Parathyroid adenoma (tissue), 2 donors: ENCODE measurements around the gene ZBTB34.

Source experiments
- H2AFZ ChIP-seq: fragments of 300-600 bp; sonication (generic); one replicate; pipeline ENCODE4 v1.7.0; 2017; ENCODE audit warnings: antibody characterized with exemption, mild to moderate bottlenecking
- H3K27ac ChIP-seq: fragments of 300-600 bp; sonication (generic); one replicate; pipeline ENCODE4 v1.7.0; 2017
- H3K27me3 ChIP-seq: fragments of 300-600 bp; sonication (generic); one replicate; pipeline ENCODE4 v1.7.0; 2017; ENCODE audit warnings: low read length; ENCODE audit not compliant: control insufficient read depth, insufficient read depth
- H3K36me3 ChIP-seq: fragments of 300-600 bp; sonication (generic); one replicate; pipeline ENCODE4 v1.7.0; 2017; ENCODE audit warnings: low read length; ENCODE audit not compliant: control insufficient read depth, insufficient read depth
- H3K4me1 ChIP-seq: fragments of 300-600 bp; sonication (generic); one replicate; pipeline ENCODE4 v1.7.0; 2017; ENCODE audit warnings: control low read depth
- H3K4me2 ChIP-seq: fragments of 300-600 bp; sonication (generic); one replicate; pipeline ENCODE4 v1.7.0; 2017; ENCODE audit warnings: low read length
- H3K4me3 ChIP-seq: fragments of 300-600 bp; sonication (generic); one replicate; pipeline ENCODE4 v1.7.0; 2017; ENCODE audit warnings: low read depth, low read length
- H3K79me2 ChIP-seq: fragments of 300-600 bp; sonication (generic); one replicate; pipeline ENCODE4 v1.7.0; 2017; ENCODE audit warnings: control low read depth
- H3K9ac ChIP-seq: fragments of 300-600 bp; sonication (generic); one replicate; pipeline ENCODE4 v1.7.0; 2017; ENCODE audit warnings: mild to moderate bottlenecking
- H3K9me3 ChIP-seq: fragments of 300-600 bp; sonication (generic); one replicate; pipeline ENCODE4 v1.7.0; 2017; ENCODE audit warnings: low read length; ENCODE audit not compliant: control insufficient read depth
- TF ChIP-seq, protein P1 (sequence below): fragments of 300-600 bp; sonication (generic); IDR thresholded peaks from one replicate; pipeline ENCODE4 v1.7.0; 2017; ENCODE audit warnings: antibody characterized with exemption, mild to moderate bottlenecking
- donor health status: primary hyperparathyroidism.

Gene ZBTB34

DNA sequence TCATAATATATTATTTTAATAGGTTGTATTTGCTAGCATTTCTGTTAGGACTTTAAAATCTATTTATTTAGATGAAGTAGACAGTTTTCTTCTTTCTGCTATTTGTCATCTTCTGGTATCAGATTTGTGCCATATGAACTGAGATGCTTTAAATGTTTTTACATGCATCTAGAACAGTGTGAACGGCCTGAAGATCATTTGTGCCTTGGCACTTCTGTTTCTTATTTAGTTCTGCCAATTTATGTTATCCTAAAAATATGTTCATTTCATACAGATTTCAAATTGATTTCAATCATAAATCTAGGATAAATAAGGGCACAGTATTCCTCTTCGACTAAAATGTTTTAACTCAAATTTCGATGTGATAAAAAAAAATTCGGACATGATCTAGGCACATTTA is 16.1 kb downstream of the ZBTB34 start:
- Histone ChIP-seq H2AFZ (no peak overlapping the region), H3K79me2 (no peaks in the 10 kb centered on the region), H3K9ac (no peak overlapping the region), H3K36me3 (no peaks in the 10 kb centered on the region), H3K4me3 (no peak overlapping the region), H3K4me1 (no peaks in the 10 kb centered on the region), H3K4me2 (no peak overlapping the region), H3K9me3 (no peaks in the 10 kb centered on the region), H3K27ac (no peak overlapping the region), H3K27me3 (no peaks in the 10 kb centered on the region)
- TF ChIP-seq, protein P1, sequence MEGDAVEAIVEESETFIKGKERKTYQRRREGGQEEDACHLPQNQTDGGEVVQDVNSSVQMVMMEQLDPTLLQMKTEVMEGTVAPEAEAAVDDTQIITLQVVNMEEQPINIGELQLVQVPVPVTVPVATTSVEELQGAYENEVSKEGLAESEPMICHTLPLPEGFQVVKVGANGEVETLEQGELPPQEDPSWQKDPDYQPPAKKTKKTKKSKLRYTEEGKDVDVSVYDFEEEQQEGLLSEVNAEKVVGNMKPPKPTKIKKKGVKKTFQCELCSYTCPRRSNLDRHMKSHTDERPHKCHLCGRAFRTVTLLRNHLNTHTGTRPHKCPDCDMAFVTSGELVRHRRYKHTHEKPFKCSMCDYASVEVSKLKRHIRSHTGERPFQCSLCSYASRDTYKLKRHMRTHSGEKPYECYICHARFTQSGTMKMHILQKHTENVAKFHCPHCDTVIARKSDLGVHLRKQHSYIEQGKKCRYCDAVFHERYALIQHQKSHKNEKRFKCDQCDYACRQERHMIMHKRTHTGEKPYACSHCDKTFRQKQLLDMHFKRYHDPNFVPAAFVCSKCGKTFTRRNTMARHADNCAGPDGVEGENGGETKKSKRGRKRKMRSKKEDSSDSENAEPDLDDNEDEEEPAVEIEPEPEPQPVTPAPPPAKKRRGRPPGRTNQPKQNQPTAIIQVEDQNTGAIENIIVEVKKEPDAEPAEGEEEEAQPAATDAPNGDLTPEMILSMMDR = no peak

DNA sequence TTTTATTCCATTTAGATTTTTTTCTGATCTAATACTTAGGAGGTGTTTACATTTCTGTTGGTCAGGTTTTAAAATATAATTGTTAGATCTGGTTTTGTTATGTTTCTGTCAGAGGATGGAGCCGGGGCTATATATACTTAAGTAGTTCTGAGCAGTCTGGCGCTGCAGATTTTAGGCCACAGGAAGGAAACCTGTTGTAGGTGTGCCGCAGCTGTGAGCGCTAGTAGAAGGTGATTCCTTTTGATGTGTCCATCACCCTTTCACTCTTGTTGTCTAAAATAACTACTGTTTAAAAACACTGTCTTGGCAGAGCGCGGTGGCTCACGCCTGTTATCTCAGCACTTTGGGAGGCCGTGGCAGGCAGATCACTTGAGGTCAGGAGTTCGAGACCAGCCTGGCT is 17.0 kb downstream of the ZBTB34 start:
- H3K9me3 ChIP-seq = no peaks in the 10 kb centered on the region
- no peaks in the 10 kb centered on the region for H3K27me3 ChIP-seq
- H3K36me3 ChIP-seq = no peaks in the 10 kb centered on the region
- H3K9ac ChIP-seq = no peak overlapping the region
- no peak overlapping the region for H3K27ac ChIP-seq
- H3K4me1 ChIP-seq = no peaks in the 10 kb centered on the region
- no peak overlapping the region for H3K4me3 ChIP-seq
- no peak overlapping the region for H2AFZ ChIP-seq
- TF ChIP-seq, protein P1 = no peak
- no peaks in the 10 kb centered on the region for H3K79me2 ChIP-seq
- no peak overlapping the region for H3K4me2 ChIP-seq

DNA sequence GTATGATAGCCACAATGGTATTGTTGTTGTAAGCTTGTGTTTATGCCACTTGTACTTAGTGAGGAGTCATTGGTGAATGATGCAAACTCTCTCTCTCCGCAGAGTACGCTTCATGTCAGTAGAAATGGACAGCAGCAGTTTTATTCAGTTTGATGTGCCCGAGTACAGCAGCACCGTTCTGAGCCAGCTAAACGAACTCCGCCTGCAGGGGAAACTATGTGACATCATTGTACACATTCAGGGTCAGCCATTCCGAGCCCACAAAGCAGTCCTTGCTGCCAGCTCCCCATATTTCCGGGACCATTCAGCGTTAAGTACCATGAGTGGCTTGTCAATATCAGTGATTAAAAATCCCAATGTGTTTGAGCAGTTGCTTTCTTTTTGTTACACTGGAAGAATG is 18.8 kb downstream of the ZBTB34 start:
- no peaks in the 10 kb centered on the region for H3K36me3 ChIP-seq
- no peak overlapping the region for H3K9ac ChIP-seq
- no peaks in the 10 kb centered on the region for H3K27me3 ChIP-seq
- no peak overlapping the region for H3K4me3 ChIP-seq
- no peaks in the 10 kb centered on the region for H3K79me2 ChIP-seq
- H3K4me2 ChIP-seq = no peak overlapping the region
- TF ChIP-seq, protein P1 = no peak
- no peak overlapping the region for H2AFZ ChIP-seq
- no peaks in the 10 kb centered on the region for H3K4me1 ChIP-seq
- no peak overlapping the region for H3K27ac ChIP-seq
- H3K9me3 ChIP-seq = no peaks in the 10 kb centered on the region

DNA sequence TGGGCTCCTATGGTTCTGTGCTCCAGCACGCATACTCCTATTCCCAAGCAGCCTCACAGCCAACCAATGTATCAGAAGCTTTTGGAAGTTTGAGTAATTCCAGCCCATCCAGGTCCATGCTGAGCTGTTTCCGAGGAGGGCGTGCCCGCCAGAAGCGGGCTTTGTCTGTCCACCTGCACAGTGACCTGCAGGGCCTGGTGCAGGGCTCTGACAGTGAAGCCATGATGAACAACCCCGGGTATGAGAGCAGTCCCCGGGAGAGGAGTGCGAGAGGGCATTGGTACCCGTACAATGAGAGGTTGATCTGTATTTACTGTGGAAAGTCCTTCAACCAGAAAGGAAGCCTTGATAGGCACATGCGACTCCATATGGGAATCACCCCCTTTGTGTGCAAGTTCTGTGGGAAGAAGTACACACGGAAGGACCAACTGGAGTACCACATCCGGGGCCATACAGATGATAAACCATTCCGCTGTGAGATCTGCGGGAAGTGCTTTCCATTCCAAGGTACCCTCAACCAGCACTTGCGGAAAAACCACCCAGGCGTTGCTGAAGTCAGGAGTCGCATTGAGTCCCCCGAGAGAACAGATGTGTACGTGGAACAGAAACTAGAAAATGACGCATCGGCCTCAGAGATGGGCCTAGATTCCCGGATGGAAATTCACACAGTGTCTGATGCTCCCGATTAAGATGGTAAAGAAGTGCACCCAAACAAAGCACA is 19.9 kb downstream of the ZBTB34 start:
- H3K9me3 ChIP-seq = no peaks in the 10 kb centered on the region
- no peak overlapping the region for H3K27ac ChIP-seq
- H3K4me3 ChIP-seq = no peak overlapping the region
- no peak overlapping the region for H3K4me2 ChIP-seq
- H3K79me2 ChIP-seq = no peaks in the 10 kb centered on the region
- H2AFZ ChIP-seq = no peak overlapping the region
- no peaks in the 10 kb centered on the region for H3K4me1 ChIP-seq
- H3K9ac ChIP-seq = no peak overlapping the region
- no peaks in the 10 kb centered on the region for H3K36me3 ChIP-seq
- H3K27me3 ChIP-seq = no peaks in the 10 kb centered on the region
- TF ChIP-seq, protein P1 = no peak

DNA sequence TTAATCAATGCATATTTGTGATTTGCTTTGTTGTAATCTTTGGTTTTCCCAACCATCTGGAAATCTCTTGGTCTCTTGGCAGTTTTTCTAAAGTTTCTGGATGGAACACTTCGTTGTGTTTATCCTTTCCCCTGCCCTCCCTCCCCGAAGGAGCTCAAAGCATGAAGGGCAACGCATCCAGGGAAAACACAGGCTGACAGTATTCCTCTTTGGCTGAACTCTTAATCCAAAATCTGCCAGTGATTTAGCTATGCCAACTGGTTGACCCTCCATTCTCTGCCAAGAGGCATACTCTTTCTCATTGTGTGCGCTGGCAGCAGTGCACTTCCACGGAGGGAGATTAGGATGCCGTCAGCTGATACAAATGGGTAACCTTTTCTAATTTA is 20.5 kb downstream of the ZBTB34 start:
- TF ChIP-seq, protein P1 = no peak
- Histone ChIP-seq H3K4me1 (no peaks in the 10 kb centered on the region), H3K79me2 (no peaks in the 10 kb centered on the region), H3K27ac (no peak overlapping the region), H3K36me3 (no peaks in the 10 kb centered on the region), H3K27me3 (no peaks in the 10 kb centered on the region), H3K9me3 (no peaks in the 10 kb centered on the region), H3K4me3 (no peak overlapping the region), H3K4me2 (no peak overlapping the region), H2AFZ (no peak overlapping the region), H3K9ac (no peak overlapping the region)
